ENCODE measurements around the gene MACROD2. TPM values are rescaled to one million over a fixed set of nuclear protein-coding genes. Genes with fewer than 3 reads are reported as not detected.

The MACROD2 gene
- total and polyA plus RNA-seq, 9 donors = 3.7 to 25.5 (median 7.8) TPM

DNA sequence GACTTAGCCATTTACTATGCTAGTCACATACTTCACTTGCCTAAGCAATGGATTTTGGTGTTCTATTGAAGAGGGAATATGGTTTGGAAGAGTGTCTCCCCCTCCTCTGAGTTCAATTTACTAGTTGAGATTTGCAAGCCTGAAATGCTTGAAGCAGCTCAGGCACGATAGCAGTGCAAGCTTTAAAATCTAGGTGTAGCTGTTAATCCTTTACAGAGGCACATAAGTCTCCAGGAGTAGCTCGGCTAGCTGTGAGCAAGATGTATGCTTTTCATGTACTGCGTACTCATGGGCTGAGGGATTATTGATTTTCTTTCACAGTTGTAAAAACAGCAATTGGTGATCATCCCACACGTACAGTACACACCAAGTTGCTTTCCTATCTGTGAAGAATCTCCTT lies 341.4 kb downstream of the MACROD2 start:
- Histone ChIP-seq H3K4me1 (ENCODE audit: insufficient read depth) (no peaks in the 10 kb centered on the region), H3K36me3 (no peaks in the 10 kb centered on the region), H3K9me3 (no peaks in the 10 kb centered on the region), H3K27me3 (no peaks in the 10 kb centered on the region), H3K27ac (peak overlapping the region in 1 of 2 donors; percentile 7), H3K4me3 (peak overlapping the region; percentile 28)
- WGBS, 3 donors = 4 to 18% (median 5%) methylated on average over 4 of the region's 4 CpGs
- no peak for DNase-seq
- TF ChIP-seq POLR2A (IDR thresholded peaks at IDR 0.05) (no peak), EP300 (IDR thresholded peaks at IDR 0.05) (no peak)
- TF ChIP-seq, protein P1, sequence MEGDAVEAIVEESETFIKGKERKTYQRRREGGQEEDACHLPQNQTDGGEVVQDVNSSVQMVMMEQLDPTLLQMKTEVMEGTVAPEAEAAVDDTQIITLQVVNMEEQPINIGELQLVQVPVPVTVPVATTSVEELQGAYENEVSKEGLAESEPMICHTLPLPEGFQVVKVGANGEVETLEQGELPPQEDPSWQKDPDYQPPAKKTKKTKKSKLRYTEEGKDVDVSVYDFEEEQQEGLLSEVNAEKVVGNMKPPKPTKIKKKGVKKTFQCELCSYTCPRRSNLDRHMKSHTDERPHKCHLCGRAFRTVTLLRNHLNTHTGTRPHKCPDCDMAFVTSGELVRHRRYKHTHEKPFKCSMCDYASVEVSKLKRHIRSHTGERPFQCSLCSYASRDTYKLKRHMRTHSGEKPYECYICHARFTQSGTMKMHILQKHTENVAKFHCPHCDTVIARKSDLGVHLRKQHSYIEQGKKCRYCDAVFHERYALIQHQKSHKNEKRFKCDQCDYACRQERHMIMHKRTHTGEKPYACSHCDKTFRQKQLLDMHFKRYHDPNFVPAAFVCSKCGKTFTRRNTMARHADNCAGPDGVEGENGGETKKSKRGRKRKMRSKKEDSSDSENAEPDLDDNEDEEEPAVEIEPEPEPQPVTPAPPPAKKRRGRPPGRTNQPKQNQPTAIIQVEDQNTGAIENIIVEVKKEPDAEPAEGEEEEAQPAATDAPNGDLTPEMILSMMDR (IDR thresholded peaks at IDR 0.05) = no peak
- intact Hi-C loops (cut with DNase I) = no loop called here

DNA sequence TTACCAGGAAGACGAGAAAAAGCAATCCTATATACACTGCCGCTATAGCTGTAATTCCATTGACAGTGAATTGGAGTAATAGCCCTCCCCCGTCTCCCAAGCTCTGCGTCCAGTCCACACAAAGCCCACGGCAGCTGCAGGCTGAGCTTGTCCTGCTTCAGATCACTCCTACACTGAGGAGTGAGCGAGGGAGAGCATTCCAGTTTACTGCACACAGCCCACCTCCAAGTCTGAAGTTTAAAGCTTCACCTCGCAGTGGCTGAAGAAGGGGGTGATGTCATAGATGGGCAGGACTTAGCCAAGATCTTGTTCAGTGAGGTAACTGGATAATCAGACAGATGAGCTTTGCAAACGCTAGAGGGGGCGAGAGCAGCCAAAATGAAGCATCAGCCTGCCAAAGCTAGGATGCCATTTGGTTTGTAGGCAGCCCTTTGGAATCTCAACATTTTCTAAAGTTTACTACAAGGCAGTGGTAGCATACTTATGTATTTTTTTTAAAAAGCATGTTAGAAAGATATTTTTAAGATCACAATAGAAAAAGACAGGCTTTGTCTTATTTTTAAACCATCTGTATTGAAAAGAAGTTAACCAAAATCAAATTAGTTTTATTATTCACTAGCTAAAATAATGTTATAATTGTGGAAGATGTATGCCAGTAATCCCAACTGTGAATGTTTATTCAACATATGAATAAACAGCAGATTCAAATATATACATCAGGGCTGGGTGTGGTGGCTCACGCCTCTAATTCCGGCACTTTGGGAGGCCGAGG lies 342.3 kb downstream of the MACROD2 start, which contains the start of gene FLRT3:
TSS of gene FLRT3 (minus strand) at position 213 of the 772 bp plus-strand sequence. CDS start 10,106 bp downstream, outside the sequence.
- Histone ChIP-seq H3K27me3 (no peaks in the 10 kb centered on the region), H3K4me1 (ENCODE audit: insufficient read depth) (no peaks in the 10 kb centered on the region), H3K36me3 (no peaks in the 10 kb centered on the region), H3K27ac (peak within 1 kb of the TSS in 1 of 2 donors; percentile 33), H3K9me3 (no peaks in the 10 kb centered on the region), H3K4me3 (peak within 1 kb of the TSS; percentile 28)
- TF ChIP-seq EP300 (IDR thresholded peaks at IDR 0.05) (no peak), POLR2A (IDR thresholded peaks at IDR 0.05) (peak; percentile 62)
- TF ChIP-seq, protein P1 (IDR thresholded peaks at IDR 0.05) = peak; percentile 53 to 88 (median 69)
- WGBS, 3 donors = 13 to 17% (median 17%) methylated on average over 12 of the region's 12 CpGs
- intact Hi-C loops (cut with DNase I) = no loop called here
- peak; percentile 74 to 83 (median 80) for DNase-seq

DNA sequence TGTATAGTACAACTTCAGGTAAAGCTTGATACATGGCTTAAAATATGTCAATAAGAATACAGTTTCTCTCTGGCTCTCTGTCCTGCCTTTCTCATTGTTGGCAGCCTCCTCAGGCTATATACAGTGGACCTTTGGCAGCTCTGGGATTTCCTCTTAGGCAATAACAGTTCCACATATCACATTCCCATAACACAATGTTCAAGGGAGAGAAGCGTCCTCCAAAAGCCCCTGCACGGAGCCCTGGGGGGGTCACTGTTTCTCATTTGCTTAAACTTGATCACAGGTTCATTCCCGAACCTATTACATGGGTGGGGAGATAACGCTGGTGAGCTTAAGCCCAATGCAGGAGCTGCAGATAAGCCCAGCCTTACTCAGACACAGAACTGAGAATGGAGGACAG lies 346.5 kb downstream of the MACROD2 start:
- DNase-seq = no peak
- intact Hi-C loops (cut with DNase I) = no loop called here

DNA sequence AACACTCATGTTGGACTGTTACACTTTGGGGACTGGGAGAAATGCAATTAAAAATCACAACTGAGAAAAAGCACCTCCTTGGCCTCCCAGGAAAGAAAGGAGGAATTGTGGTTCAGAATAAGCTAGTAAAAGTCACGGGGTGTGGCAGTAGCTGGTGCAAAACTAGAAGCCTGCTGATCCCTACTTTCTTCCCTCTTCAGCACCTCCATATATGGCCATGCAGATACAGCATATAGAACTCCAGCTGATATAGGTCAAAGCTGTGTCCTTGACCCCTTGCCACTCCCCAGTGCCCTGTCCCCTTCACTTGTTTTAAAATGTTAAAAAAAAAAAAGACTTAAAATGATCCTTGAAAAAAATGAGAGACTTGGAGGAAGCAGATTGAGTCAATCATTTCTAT lies 347.6 kb downstream of the MACROD2 start:
- H3K27ac ChIP-seq = no peak overlapping the region
- no peaks in the 10 kb centered on the region for H3K4me1 ChIP-seq (ENCODE audit: insufficient read depth)
- H3K4me3 ChIP-seq = no peak overlapping the region
- H3K27me3 ChIP-seq = no peaks in the 10 kb centered on the region
- no peaks in the 10 kb centered on the region for H3K36me3 ChIP-seq
- no peaks in the 10 kb centered on the region for H3K9me3 ChIP-seq
- no peak for TF ChIP-seq EP300 (IDR thresholded peaks at IDR 0.05)
- TF ChIP-seq, protein P1 (IDR thresholded peaks at IDR 0.05) = no peak
- no peak for TF ChIP-seq POLR2A (IDR thresholded peaks at IDR 0.05)
- intact Hi-C loops (cut with DNase I) = no loop called here
- no peak for DNase-seq
- WGBS, 3 donors = 91 to 93% (median 92%) methylated on average over 1 of the region's 1 CpG

More for the DNA sequence above, 346.5 kb downstream of the MACROD2 start:
- WGBS, 3 donors = 66 to 75% (median 75%) methylated on average over 4 of the region's 4 CpGs
- TF ChIP-seq, protein P1 (IDR thresholded peaks at IDR 0.05) = no peak
- TF ChIP-seq POLR2A (IDR thresholded peaks at IDR 0.05) (no peak), EP300 (IDR thresholded peaks at IDR 0.05) (no peak)
- H3K9me3 ChIP-seq = no peaks in the 10 kb centered on the region
- H3K27ac ChIP-seq = no peak overlapping the region
- no peaks in the 10 kb centered on the region for H3K36me3 ChIP-seq
- no peaks in the 10 kb centered on the region for H3K27me3 ChIP-seq
- no peak overlapping the region for H3K4me3 ChIP-seq
- H3K4me1 ChIP-seq (ENCODE audit: insufficient read depth) = no peaks in the 10 kb centered on the region

All from ovary (tissue), 9 donors.